ENCODE measurements around the gene DNAAF5. TPM values are rescaled to one million over a fixed set of nuclear protein-coding genes. Genes with fewer than 3 reads are reported as not detected.

Gene DNAAF5
- polyA plus RNA-seq, 2 donors: 7.8 to 14.6 TPM

DNA sequence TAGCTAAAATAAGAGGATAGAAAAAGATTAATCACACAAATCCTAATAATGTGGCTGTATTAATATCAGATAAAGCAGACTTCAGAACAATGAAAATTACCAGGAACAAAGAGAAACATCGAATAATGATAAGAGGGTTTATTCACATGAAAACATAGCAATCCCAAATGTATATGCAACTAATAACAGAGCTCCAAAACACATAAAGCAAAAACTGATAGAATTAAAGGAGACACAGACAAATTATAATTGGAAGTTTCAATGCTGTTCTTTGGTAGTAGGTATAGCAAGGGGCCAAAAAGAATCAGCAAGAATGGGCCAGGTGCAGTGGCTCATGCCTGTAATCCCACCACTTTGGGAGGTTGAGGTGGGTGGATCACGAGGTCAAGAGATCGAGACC lies 23.4 kb upstream of the DNAAF5 start:
- H3K27me3 ChIP-seq (ENCODE audit: control insufficient read depth in 1 of 2, insufficient read depth in 2 of 2, low read length in 2 of 2): no peaks in the 10 kb centered on the region
- WGBS, 2 donors: 96 to 97% methylated on average over 3 of the region's 3 CpGs
- no peak overlapping the region for H3K27ac ChIP-seq (ENCODE audit: low read depth in 2 of 2, low read length in 1 of 2)
- no peaks in the 10 kb centered on the region for H3K36me3 ChIP-seq (ENCODE audit: control insufficient read depth in 2 of 2, insufficient read depth in 2 of 2, low read length in 1 of 2)
- H3K4me1 ChIP-seq (ENCODE audit: control insufficient read depth in 2 of 2, insufficient read depth in 2 of 2, low read length in 1 of 2): peaks cover 4 to 10% of the 10 kb centered on the region in 2 donors
- H3K9me3 ChIP-seq (ENCODE audit: control insufficient read depth in 2 of 2, insufficient read depth in 1 of 2, low read depth in 1 of 2, low read length in 1 of 2): peaks cover 0 to 2% of the 10 kb centered on the region in 2 donors
- H3K4me3 ChIP-seq (ENCODE audit: low read depth in 1 of 2, low read length in 2 of 2): no peak overlapping the region

- no peak overlapping the region for H3K4me3 ChIP-seq (ENCODE audit: low read depth in 1 of 2, low read length in 2 of 2)
- no peaks in the 10 kb centered on the region for H3K9me3 ChIP-seq (ENCODE audit: control insufficient read depth in 2 of 2, insufficient read depth in 1 of 2, low read depth in 1 of 2, low read length in 1 of 2)
- H3K27me3 ChIP-seq (ENCODE audit: control insufficient read depth in 1 of 2, insufficient read depth in 2 of 2, low read length in 2 of 2): no peaks in the 10 kb centered on the region
- H3K4me1 ChIP-seq (ENCODE audit: control insufficient read depth in 2 of 2, insufficient read depth in 2 of 2, low read length in 1 of 2): no peaks in the 10 kb centered on the region
- no peaks in the 10 kb centered on the region for H3K36me3 ChIP-seq (ENCODE audit: control insufficient read depth in 2 of 2, insufficient read depth in 2 of 2, low read length in 1 of 2)
- no peak overlapping the region for H3K27ac ChIP-seq (ENCODE audit: low read depth in 2 of 2, low read length in 1 of 2)
- WGBS, 2 donors: 77 to 79% methylated on average over 7 of the region's 7 CpGs
Measured at GRCh38 chr7:706721-707120, 19.8 kb upstream of the DNAAF5 start.

DNA sequence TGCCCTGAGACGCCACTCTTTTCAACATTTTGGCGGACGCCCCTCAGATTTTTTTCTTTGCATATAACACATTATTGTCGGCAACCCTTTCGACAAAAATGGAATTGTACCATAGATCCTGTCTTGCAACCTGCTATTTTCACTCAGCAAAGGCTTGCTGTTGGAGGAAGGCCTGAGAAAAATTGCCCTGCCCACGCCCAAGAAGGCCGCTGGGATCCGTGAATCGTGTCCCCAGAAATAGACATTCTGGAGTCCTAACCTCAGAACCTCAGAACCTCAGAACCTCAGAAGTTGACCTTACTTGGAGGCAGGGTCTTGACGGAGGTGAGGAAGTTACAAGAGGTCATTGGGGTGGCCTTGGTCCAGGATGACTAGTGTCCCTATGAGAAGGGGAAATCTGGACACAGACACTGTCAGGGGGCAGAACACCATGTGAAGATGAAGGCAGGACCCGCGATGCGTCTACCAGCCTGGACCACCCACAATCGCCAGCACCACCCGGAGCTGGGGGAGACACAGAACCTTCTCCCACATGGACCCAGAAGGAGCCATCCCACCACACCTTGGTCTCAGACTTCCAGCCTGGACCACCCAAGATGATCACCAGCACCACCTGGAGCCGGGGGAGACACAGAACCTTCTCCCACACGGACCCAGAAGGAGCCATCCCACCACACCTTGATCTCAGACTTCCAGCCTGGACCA lies 19.1 kb upstream of the DNAAF5 start:
- 92 to 95% methylated on average over 17 of the region's 17 CpGs for WGBS, 2 donors
- no peak overlapping the region for H3K4me3 ChIP-seq (ENCODE audit: low read depth in 1 of 2, low read length in 2 of 2)
- H3K4me1 ChIP-seq (ENCODE audit: control insufficient read depth in 2 of 2, insufficient read depth in 2 of 2, low read length in 1 of 2): no peaks in the 10 kb centered on the region
- no peak overlapping the region for H3K27ac ChIP-seq (ENCODE audit: low read depth in 2 of 2, low read length in 1 of 2)
- H3K27me3 ChIP-seq (ENCODE audit: control insufficient read depth in 1 of 2, insufficient read depth in 2 of 2, low read length in 2 of 2): no peaks in the 10 kb centered on the region
- H3K36me3 ChIP-seq (ENCODE audit: control insufficient read depth in 2 of 2, insufficient read depth in 2 of 2, low read length in 1 of 2): no peaks in the 10 kb centered on the region
- no peaks in the 10 kb centered on the region for H3K9me3 ChIP-seq (ENCODE audit: control insufficient read depth in 2 of 2, insufficient read depth in 1 of 2, low read depth in 1 of 2, low read length in 1 of 2)

DNA sequence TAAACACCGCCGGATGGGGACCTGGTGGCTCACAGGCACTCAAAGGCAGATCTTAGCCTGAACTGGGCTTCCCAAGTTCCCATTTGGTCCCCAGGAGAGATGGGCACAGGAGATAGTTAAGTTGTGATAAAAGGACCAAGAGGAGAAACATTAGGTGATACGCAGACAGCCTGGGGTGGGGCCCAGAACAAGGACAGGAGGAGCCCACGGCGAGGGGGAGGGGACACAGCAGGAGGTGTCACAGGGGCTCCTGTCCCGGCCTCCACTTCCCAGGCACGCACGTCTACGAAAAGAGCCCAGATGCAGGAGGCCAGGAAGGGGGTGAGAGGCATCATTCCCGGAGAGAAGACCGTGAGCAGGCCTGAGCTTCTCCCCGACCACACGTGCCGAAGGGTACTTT lies 16.3 kb upstream of the DNAAF5 start:
- Histone ChIP-seq H3K4me1 (ENCODE audit: control insufficient read depth in 2 of 2, insufficient read depth in 2 of 2, low read length in 1 of 2) (peaks cover 0 to 2% of the 10 kb centered on the region in 2 donors), H3K27me3 (ENCODE audit: control insufficient read depth in 1 of 2, insufficient read depth in 2 of 2, low read length in 2 of 2) (no peaks in the 10 kb centered on the region), H3K36me3 (ENCODE audit: control insufficient read depth in 2 of 2, insufficient read depth in 2 of 2, low read length in 1 of 2) (no peaks in the 10 kb centered on the region), H3K9me3 (ENCODE audit: control insufficient read depth in 2 of 2, insufficient read depth in 1 of 2, low read depth in 1 of 2, low read length in 1 of 2) (no peaks in the 10 kb centered on the region), H3K4me3 (ENCODE audit: low read depth in 1 of 2, low read length in 2 of 2) (no peak overlapping the region), H3K27ac (ENCODE audit: low read depth in 2 of 2, low read length in 1 of 2) (no peak overlapping the region)
- WGBS, 2 donors: 88 to 94% methylated on average over 14 of the region's 14 CpGs

DNA sequence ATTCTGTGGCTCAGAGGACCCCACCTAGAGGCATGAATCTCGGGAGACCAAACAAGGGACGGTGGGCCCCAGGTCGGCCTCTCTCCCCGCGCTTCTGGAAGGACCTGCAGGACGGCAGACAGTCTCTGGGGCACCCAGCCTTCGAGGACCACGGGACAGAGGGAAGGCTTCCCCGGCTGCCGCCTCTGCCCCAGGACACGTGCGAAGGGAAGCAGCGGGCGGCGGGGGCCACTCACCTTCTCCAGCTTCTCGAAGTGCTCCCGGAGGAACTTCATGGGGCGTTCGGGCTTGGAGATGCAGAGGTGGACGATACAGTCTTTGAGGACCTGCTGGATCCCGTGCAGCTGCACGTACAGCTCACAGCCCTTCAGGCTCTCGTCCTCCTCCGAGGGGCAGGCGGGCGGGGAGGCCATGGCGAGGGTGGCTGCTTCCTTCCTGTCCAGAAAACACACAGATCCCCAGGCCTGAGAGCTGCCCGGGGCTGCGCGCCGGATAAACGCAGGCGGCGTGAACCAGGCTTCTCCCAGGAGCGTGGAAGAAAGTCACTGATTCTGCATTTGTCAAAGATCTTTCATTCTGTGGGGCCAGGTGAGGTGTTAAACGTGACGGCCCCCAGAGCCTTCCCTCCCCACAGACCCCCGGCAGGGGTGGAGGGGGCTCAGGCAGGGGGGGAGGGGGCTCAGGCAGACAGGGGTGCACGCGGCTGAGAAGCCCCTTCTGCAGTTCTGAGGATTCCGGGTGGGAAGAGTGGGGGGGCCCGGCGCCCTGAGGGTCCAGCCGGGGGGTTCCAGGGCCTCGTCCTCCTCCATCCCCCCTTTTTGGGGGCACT lies 15.2 kb upstream of the DNAAF5 start:
- Histone ChIP-seq H3K27ac (ENCODE audit: low read depth in 2 of 2, low read length in 1 of 2) (peak overlapping the region in 1 of 2 donors; percentile 4), H3K4me3 (ENCODE audit: low read depth in 1 of 2, low read length in 2 of 2) (peak overlapping the region; percentile 34 to 43), H3K9me3 (ENCODE audit: control insufficient read depth in 2 of 2, insufficient read depth in 1 of 2, low read depth in 1 of 2, low read length in 1 of 2) (no peaks in the 10 kb centered on the region), H3K4me1 (ENCODE audit: control insufficient read depth in 2 of 2, insufficient read depth in 2 of 2, low read length in 1 of 2) (peaks cover 0 to 2% of the 10 kb centered on the region in 2 donors), H3K36me3 (ENCODE audit: control insufficient read depth in 2 of 2, insufficient read depth in 2 of 2, low read length in 1 of 2) (no peaks in the 10 kb centered on the region), H3K27me3 (ENCODE audit: control insufficient read depth in 1 of 2, insufficient read depth in 2 of 2, low read length in 2 of 2) (no peaks in the 10 kb centered on the region)
- 69 to 76% methylated on average over 41 to 45 of the region's 45 CpGs for WGBS, 2 donors

DNA sequence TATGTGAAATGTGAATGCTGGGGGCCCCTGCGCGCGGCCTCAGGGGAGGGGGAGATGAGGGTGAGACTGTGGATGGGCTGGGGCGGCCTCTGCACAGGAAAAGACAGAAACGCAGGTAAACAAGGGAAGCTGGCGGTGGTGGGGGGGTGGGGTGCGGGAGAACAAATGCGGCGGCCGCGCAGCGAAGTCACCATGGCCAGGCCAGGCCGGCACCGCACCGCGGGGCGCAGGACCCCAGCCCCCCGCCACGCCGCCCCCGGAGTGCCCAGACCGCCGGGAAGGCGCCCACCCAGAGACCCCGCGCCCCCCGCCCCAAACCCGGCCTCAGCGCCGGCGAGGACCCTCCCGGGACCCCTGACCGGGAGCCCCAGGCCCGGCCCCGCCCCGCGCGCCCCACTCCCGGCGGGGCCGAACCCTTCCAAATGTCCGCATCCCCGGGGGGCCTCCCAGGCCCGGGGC lies 14.5 kb upstream of the DNAAF5 start:
- Histone ChIP-seq H3K9me3 (ENCODE audit: control insufficient read depth in 2 of 2, insufficient read depth in 1 of 2, low read depth in 1 of 2, low read length in 1 of 2) (no peaks in the 10 kb centered on the region), H3K27me3 (ENCODE audit: control insufficient read depth in 1 of 2, insufficient read depth in 2 of 2, low read length in 2 of 2) (no peaks in the 10 kb centered on the region), H3K27ac (ENCODE audit: low read depth in 2 of 2, low read length in 1 of 2) (no peak overlapping the region), H3K36me3 (ENCODE audit: control insufficient read depth in 2 of 2, insufficient read depth in 2 of 2, low read length in 1 of 2) (no peaks in the 10 kb centered on the region), H3K4me1 (ENCODE audit: control insufficient read depth in 2 of 2, insufficient read depth in 2 of 2, low read length in 1 of 2) (peaks cover 0 to 2% of the 10 kb centered on the region in 2 donors), H3K4me3 (ENCODE audit: low read depth in 1 of 2, low read length in 2 of 2) (peak overlapping the region; percentile 34 to 43)
- 7 to 17% methylated on average over 12 to 44 of the region's 44 CpGs for whole genome bisulfite sequencing, 2 donors

- H3K9me3 ChIP-seq (ENCODE audit: control insufficient read depth in 2 of 2, insufficient read depth in 1 of 2, low read depth in 1 of 2, low read length in 1 of 2): no peaks in the 10 kb centered on the region
- H3K4me3 ChIP-seq (ENCODE audit: low read depth in 1 of 2, low read length in 2 of 2): peak overlapping the region; percentile 34 to 43
- no peaks in the 10 kb centered on the region for H3K36me3 ChIP-seq (ENCODE audit: control insufficient read depth in 2 of 2, insufficient read depth in 2 of 2, low read length in 1 of 2)
- no peak overlapping the region for H3K27ac ChIP-seq (ENCODE audit: low read depth in 2 of 2, low read length in 1 of 2)
- 10 to 20% methylated on average over 45 to 73 of the region's 74 CpGs for WGBS, 2 donors
- peaks cover 0 to 2% of the 10 kb centered on the region in 2 donors for H3K4me1 ChIP-seq (ENCODE audit: control insufficient read depth in 2 of 2, insufficient read depth in 2 of 2, low read length in 1 of 2)
- H3K27me3 ChIP-seq (ENCODE audit: control insufficient read depth in 1 of 2, insufficient read depth in 2 of 2, low read length in 2 of 2): no peaks in the 10 kb centered on the region
Measured at GRCh38 chr7:712381-713138, 13.9 kb upstream of the DNAAF5 start.

GRCh38 chr7:713139-713457 lies 13.4 kb upstream of the DNAAF5 start:
- WGBS, 2 donors: 67 to 80% methylated on average over 8 to 9 of the region's 9 CpGs
- Histone ChIP-seq H3K4me1 (ENCODE audit: control insufficient read depth in 2 of 2, insufficient read depth in 2 of 2, low read length in 1 of 2) (peaks cover 0 to 2% of the 10 kb centered on the region in 2 donors), H3K4me3 (ENCODE audit: low read depth in 1 of 2, low read length in 2 of 2) (no peak overlapping the region), H3K27ac (ENCODE audit: low read depth in 2 of 2, low read length in 1 of 2) (no peak overlapping the region), H3K27me3 (ENCODE audit: control insufficient read depth in 1 of 2, insufficient read depth in 2 of 2, low read length in 2 of 2) (no peaks in the 10 kb centered on the region), H3K9me3 (ENCODE audit: control insufficient read depth in 2 of 2, insufficient read depth in 1 of 2, low read depth in 1 of 2, low read length in 1 of 2) (no peaks in the 10 kb centered on the region), H3K36me3 (ENCODE audit: control insufficient read depth in 2 of 2, insufficient read depth in 2 of 2, low read length in 1 of 2) (no peaks in the 10 kb centered on the region)

GRCh38 chr7:713488-714230 lies 12.8 kb upstream of the DNAAF5 start:
- no peak overlapping the region for H3K27ac ChIP-seq (ENCODE audit: low read depth in 2 of 2, low read length in 1 of 2)
- no peak overlapping the region for H3K4me3 ChIP-seq (ENCODE audit: low read depth in 1 of 2, low read length in 2 of 2)
- no peaks in the 10 kb centered on the region for H3K36me3 ChIP-seq (ENCODE audit: control insufficient read depth in 2 of 2, insufficient read depth in 2 of 2, low read length in 1 of 2)
- 90 to 93% methylated on average over 16 of the region's 16 CpGs for WGBS, 2 donors
- no peaks in the 10 kb centered on the region for H3K9me3 ChIP-seq (ENCODE audit: control insufficient read depth in 2 of 2, insufficient read depth in 1 of 2, low read depth in 1 of 2, low read length in 1 of 2)
- peaks cover 0 to 2% of the 10 kb centered on the region in 2 donors for H3K4me1 ChIP-seq (ENCODE audit: control insufficient read depth in 2 of 2, insufficient read depth in 2 of 2, low read length in 1 of 2)
- H3K27me3 ChIP-seq (ENCODE audit: control insufficient read depth in 1 of 2, insufficient read depth in 2 of 2, low read length in 2 of 2): no peaks in the 10 kb centered on the region

Data from esophagus (tissue), 2 donors.